ENCODE measurements around the gene RIMS1.

RIMS1 gene

DNA sequence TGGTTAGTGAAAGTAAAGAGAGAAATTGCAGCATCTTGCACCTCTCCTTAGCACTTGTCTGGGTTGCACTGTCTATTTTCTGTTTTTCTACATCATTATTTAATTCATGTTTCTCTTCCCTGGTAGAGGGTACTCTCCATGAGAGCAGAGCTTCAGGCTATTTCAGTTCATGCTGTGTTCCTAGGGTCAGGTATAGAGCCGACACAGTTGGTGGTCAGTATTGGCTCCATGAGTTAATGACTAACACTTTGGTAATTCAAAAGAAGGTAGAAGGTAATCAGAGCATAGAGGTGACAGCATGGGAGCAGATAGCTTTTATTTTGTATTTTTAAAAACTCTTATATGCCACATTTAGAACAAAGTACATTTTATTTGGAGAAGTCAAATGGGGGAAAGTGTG is 42.7 kb downstream of the RIMS1 start:
- no CpG with 5 or more reads among the region's 1 CpG for WGBS, 2 donors (ENCODE audit: extremely low coverage in 2 of 2, insufficient read length in 2 of 2, insufficient replicate concordance in 1 of 2)

DNA sequence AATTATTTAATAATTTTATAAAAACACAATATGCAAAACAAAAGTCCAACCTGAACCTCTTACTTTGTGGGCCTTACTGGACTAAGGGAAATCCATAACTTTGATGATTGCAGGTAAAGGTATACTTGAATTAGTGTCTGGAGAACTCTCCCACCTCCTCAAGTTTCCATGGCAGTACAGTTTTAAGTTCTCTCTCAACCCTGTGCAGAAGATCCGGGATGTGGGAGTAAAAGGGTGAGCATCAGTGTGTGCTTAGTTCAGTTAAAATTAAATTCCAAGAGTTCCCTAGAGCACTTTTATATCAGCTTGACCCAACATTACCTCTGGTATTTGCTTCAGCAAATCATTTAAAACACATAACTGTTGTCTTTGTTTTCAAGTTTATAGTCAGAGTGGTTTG is 47.5 kb downstream of the RIMS1 start:
- Histone ChIP-seq H2BK120ac (ENCODE audit: low read depth, low read length) (no peak overlapping the region), H3K4me1 (ENCODE audit: control insufficient read depth in 2 of 2, insufficient read depth in 1 of 2, low read depth in 1 of 2, low read length in 2 of 2) (no peaks in the 10 kb centered on the region), H4K8ac (ENCODE audit: low read depth, low read length) (no peak overlapping the region), H3K4me2 (ENCODE audit: insufficient read depth, low read length, poor library complexity, severe bottlenecking) (no peak overlapping the region), H3K14ac (ENCODE audit: low read length) (no peak overlapping the region), H2BK12ac (ENCODE audit: low read length) (no peak overlapping the region), H2AK5ac (ENCODE audit: low read depth, low read length) (no peak overlapping the region), H3K9me3 (replicated peaks in 1 of 2; ENCODE audit: control insufficient read depth in 2 of 2, insufficient read depth in 1 of 2, low read depth in 1 of 2, low read length in 2 of 2) (no peaks in the 10 kb centered on the region), H3K79me1 (ENCODE audit: low read depth, low read length) (no peaks in the 10 kb centered on the region), H3K4ac (ENCODE audit: low read length) (no peak overlapping the region), H3K23ac (ENCODE audit: low read depth, low read length, poor library complexity) (no peak overlapping the region), H3K18ac (ENCODE audit: low read length) (no peak overlapping the region), H3K27ac (replicated peaks; ENCODE audit: low read length) (no peak overlapping the region), H3K36me3 (replicated peaks in 1 of 2; ENCODE audit: control insufficient read depth in 2 of 2, insufficient read depth in 2 of 2, low read length in 2 of 2) (no peaks in the 10 kb centered on the region), H2BK5ac (ENCODE audit: low read length) (no peak overlapping the region), H2BK15ac (ENCODE audit: low read length) (no peak overlapping the region), H3K27me3 (ENCODE audit: control insufficient read depth in 3 of 3, insufficient read depth in 3 of 3, low read depth in 1 of 3, low read length in 3 of 3) (no peaks in the 10 kb centered on the region), H2AFZ (ENCODE audit: low read length) (no peak overlapping the region), H3K9ac (ENCODE audit: low read depth, low read length, poor library complexity) (no peak overlapping the region), H4K91ac (ENCODE audit: low read depth, low read length, poor library complexity) (no peak overlapping the region), H3K4me3 (ENCODE audit: low read length in 2 of 2) (no peak overlapping the region)
- no CpG with 5 or more reads among the region's 1 CpG for WGBS, 2 donors (ENCODE audit: extremely low coverage in 2 of 2, insufficient read length in 2 of 2, insufficient replicate concordance in 1 of 2)
- DNase-seq (ENCODE audit: low spot score) = no peak

More for the DNA sequence above, 42.7 kb downstream of the RIMS1 start:
- Histone ChIP-seq H3K9me3 (replicated peaks in 1 of 2; ENCODE audit: control insufficient read depth in 2 of 2, insufficient read depth in 1 of 2, low read depth in 1 of 2, low read length in 2 of 2) (no peaks in the 10 kb centered on the region), H3K14ac (ENCODE audit: low read length) (no peak overlapping the region), H2BK5ac (ENCODE audit: low read length) (no peak overlapping the region), H2BK120ac (ENCODE audit: low read depth, low read length) (no peak overlapping the region), H3K18ac (ENCODE audit: low read length) (no peak overlapping the region), H3K4me1 (ENCODE audit: control insufficient read depth in 2 of 2, insufficient read depth in 1 of 2, low read depth in 1 of 2, low read length in 2 of 2) (no peaks in the 10 kb centered on the region), H2AK5ac (ENCODE audit: low read depth, low read length) (no peak overlapping the region), H3K9ac (ENCODE audit: low read depth, low read length, poor library complexity) (no peak overlapping the region), H2BK12ac (ENCODE audit: low read length) (no peak overlapping the region), H3K4ac (ENCODE audit: low read length) (no peak overlapping the region), H4K8ac (ENCODE audit: low read depth, low read length) (no peak overlapping the region), H4K91ac (ENCODE audit: low read depth, low read length, poor library complexity) (no peak overlapping the region), H3K23ac (ENCODE audit: low read depth, low read length, poor library complexity) (no peak overlapping the region), H3K27me3 (ENCODE audit: control insufficient read depth in 3 of 3, insufficient read depth in 3 of 3, low read depth in 1 of 3, low read length in 3 of 3) (no peaks in the 10 kb centered on the region), H3K4me3 (ENCODE audit: low read length in 2 of 2) (no peak overlapping the region), H2AFZ (ENCODE audit: low read length) (no peak overlapping the region), H2BK15ac (ENCODE audit: low read length) (no peak overlapping the region), H3K36me3 (replicated peaks in 1 of 2; ENCODE audit: control insufficient read depth in 2 of 2, insufficient read depth in 2 of 2, low read length in 2 of 2) (no peaks in the 10 kb centered on the region), H3K27ac (replicated peaks; ENCODE audit: low read length) (no peak overlapping the region), H3K79me1 (ENCODE audit: low read depth, low read length) (no peaks in the 10 kb centered on the region), H3K4me2 (ENCODE audit: insufficient read depth, low read length, poor library complexity, severe bottlenecking) (no peak overlapping the region)
- DNase-seq (ENCODE audit: low spot score) = no peak

DNA sequence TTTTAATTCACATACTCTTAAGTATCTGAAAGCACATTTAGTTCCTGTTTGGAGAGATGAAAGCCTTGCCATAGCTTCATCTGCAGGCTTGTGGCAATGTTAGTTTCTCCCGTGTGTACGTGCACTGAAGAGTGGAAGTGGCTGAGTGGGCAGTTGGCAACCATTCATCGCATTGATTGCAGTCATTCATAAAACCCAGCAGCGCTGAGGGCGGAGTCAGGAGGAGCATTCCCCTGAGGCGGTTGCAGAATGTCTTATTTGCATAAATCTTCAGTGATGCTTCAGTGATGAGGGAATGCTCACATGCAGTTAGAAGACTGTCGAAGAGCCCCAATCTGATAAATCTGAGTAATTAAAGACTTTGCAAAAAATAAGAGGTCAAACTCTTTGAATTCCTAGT is 79.1 kb downstream of the RIMS1 start:
- WGBS, 2 donors (ENCODE audit: extremely low coverage in 2 of 2, insufficient read length in 2 of 2, insufficient replicate concordance in 1 of 2) = no CpG with 5 or more reads among the region's 7 CpGs
- Histone ChIP-seq H2BK15ac (ENCODE audit: low read length) (no peak overlapping the region), H2BK5ac (ENCODE audit: low read length) (no peak overlapping the region), H2BK120ac (ENCODE audit: low read depth, low read length) (no peak overlapping the region), H2AFZ (ENCODE audit: low read length) (no peak overlapping the region), H3K4ac (ENCODE audit: low read length) (no peak overlapping the region), H3K23ac (ENCODE audit: low read depth, low read length, poor library complexity) (no peak overlapping the region), H3K9me3 (replicated peaks in 1 of 2; ENCODE audit: control insufficient read depth in 2 of 2, insufficient read depth in 1 of 2, low read depth in 1 of 2, low read length in 2 of 2) (no peaks in the 10 kb centered on the region), H3K27me3 (ENCODE audit: control insufficient read depth in 3 of 3, insufficient read depth in 3 of 3, low read depth in 1 of 3, low read length in 3 of 3) (no peaks in the 10 kb centered on the region), H3K4me2 (ENCODE audit: insufficient read depth, low read length, poor library complexity, severe bottlenecking) (no peak overlapping the region), H3K27ac (replicated peaks; ENCODE audit: low read length) (no peak overlapping the region), H3K4me1 (ENCODE audit: control insufficient read depth in 2 of 2, insufficient read depth in 1 of 2, low read depth in 1 of 2, low read length in 2 of 2) (no peaks in the 10 kb centered on the region), H4K8ac (ENCODE audit: low read depth, low read length) (no peak overlapping the region), H3K18ac (ENCODE audit: low read length) (no peak overlapping the region), H3K4me3 (ENCODE audit: low read length in 2 of 2) (no peak overlapping the region), H3K36me3 (replicated peaks in 1 of 2; ENCODE audit: control insufficient read depth in 2 of 2, insufficient read depth in 2 of 2, low read length in 2 of 2) (no peaks in the 10 kb centered on the region), H2AK5ac (ENCODE audit: low read depth, low read length) (no peak overlapping the region), H3K79me1 (ENCODE audit: low read depth, low read length) (no peaks in the 10 kb centered on the region), H2BK12ac (ENCODE audit: low read length) (no peak overlapping the region), H3K9ac (ENCODE audit: low read depth, low read length, poor library complexity) (no peak overlapping the region), H3K14ac (ENCODE audit: low read length) (no peak overlapping the region), H4K91ac (ENCODE audit: low read depth, low read length, poor library complexity) (no peak overlapping the region)
- no peak for DNase-seq (ENCODE audit: low spot score)

DNA sequence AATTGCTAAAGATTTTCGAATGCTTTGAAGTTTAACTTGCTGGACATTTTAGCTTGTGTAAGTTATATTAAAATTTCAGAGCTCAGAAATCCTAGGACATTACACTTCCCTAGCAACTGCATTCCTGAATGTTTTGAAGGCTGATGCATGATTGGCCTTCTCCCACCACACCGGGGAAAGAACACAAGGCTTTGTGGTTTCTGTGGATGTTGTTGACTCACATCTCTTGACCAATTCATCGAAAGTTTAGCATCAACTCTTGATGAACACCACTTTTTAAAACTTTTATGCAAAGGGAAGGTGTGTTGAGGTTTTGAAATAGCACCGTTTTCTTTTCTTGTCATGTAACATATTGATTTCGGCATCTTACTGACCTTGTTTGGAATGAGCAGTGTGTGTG is 81.1 kb downstream of the RIMS1 start:
- WGBS, 2 donors (ENCODE audit: extremely low coverage in 2 of 2, insufficient read length in 2 of 2, insufficient replicate concordance in 1 of 2) = no CpG with 5 or more reads among the region's 5 CpGs
- Histone ChIP-seq H2BK5ac (ENCODE audit: low read length) (no peak overlapping the region), H4K8ac (ENCODE audit: low read depth, low read length) (no peak overlapping the region), H3K79me1 (ENCODE audit: low read depth, low read length) (no peaks in the 10 kb centered on the region), H4K91ac (ENCODE audit: low read depth, low read length, poor library complexity) (no peak overlapping the region), H2BK120ac (ENCODE audit: low read depth, low read length) (no peak overlapping the region), H3K36me3 (replicated peaks in 1 of 2; ENCODE audit: control insufficient read depth in 2 of 2, insufficient read depth in 2 of 2, low read length in 2 of 2) (no peaks in the 10 kb centered on the region), H3K27ac (replicated peaks; ENCODE audit: low read length) (no peak overlapping the region), H3K9ac (ENCODE audit: low read depth, low read length, poor library complexity) (no peak overlapping the region), H2BK15ac (ENCODE audit: low read length) (no peak overlapping the region), H3K14ac (ENCODE audit: low read length) (no peak overlapping the region), H2BK12ac (ENCODE audit: low read length) (no peak overlapping the region), H3K4ac (ENCODE audit: low read length) (no peak overlapping the region), H3K9me3 (replicated peaks in 1 of 2; ENCODE audit: control insufficient read depth in 2 of 2, insufficient read depth in 1 of 2, low read depth in 1 of 2, low read length in 2 of 2) (no peaks in the 10 kb centered on the region), H3K4me3 (ENCODE audit: low read length in 2 of 2) (no peak overlapping the region), H3K4me2 (ENCODE audit: insufficient read depth, low read length, poor library complexity, severe bottlenecking) (no peak overlapping the region), H2AK5ac (ENCODE audit: low read depth, low read length) (no peak overlapping the region), H3K4me1 (ENCODE audit: control insufficient read depth in 2 of 2, insufficient read depth in 1 of 2, low read depth in 1 of 2, low read length in 2 of 2) (no peaks in the 10 kb centered on the region), H3K27me3 (ENCODE audit: control insufficient read depth in 3 of 3, insufficient read depth in 3 of 3, low read depth in 1 of 3, low read length in 3 of 3) (no peaks in the 10 kb centered on the region), H3K23ac (ENCODE audit: low read depth, low read length, poor library complexity) (no peak overlapping the region), H2AFZ (ENCODE audit: low read length) (no peak overlapping the region), H3K18ac (ENCODE audit: low read length) (no peak overlapping the region)
- DNase-seq (ENCODE audit: low spot score) = no peak

All from neuronal stem cell (in vitro differentiated cells).